GM21619 (cell line): Measurements from ENCODE around the gene UQCC3.
A peak's percentile ranks its signal among the peaks of the same experiment; 100 is the strongest.
"Not testable (repeated sequence)": the region's sequence is repeated elsewhere in the genome, so short reads cannot be mapped to it uniquely, and the experiment has no call there.

Experiments
- ATAC-seq: cut with Tn5 transposase; IDR thresholded peaks from one replicate; pipeline ENCODE4 v1.9.1; 2021; ENCODE audit not compliant: unreplicated experiment

UQCC3 gene

GRCh38 chr11:62665599-62666258 lies 5.7 kb upstream of the UQCC3 start:
- ATAC-seq: peak; percentile 3

GRCh38 chr11:62666259-62666926 lies 5.1 kb upstream of the UQCC3 start:
- ATAC-seq: no peak

GRCh38 chr11:62667460-62667859 lies 4.0 kb upstream of the UQCC3 start:
- no peak for ATAC-seq

- ATAC-seq: no peak
These were observed 1.9 kb upstream of the UQCC3 start for GRCh38 chr11:62669420-62670161.

GRCh38 chr11:62671236-62671607 lies 251 bp upstream of the UQCC3 start:
- ATAC-seq: no peak

- no peak for ATAC-seq
These were observed 1.7 kb downstream of the UQCC3 start for GRCh38 chr11:62673196-62673525.

- not testable (repeated sequence) for ATAC-seq
These were observed 3.9 kb downstream of the UQCC3 start for GRCh38 chr11:62675415-62675814.

GRCh38 chr11:62676698-62677097 lies 5.2 kb downstream of the UQCC3 start:
- no peak for ATAC-seq

- ATAC-seq: no peak
These were observed 5.7 kb downstream of the UQCC3 start for GRCh38 chr11:62677156-62677555.

- ATAC-seq: no peak
These were observed 6.2 kb downstream of the UQCC3 start for GRCh38 chr11:62677714-62678113.

GRCh38 chr11:62678433-62678769 lies 6.9 kb downstream of the UQCC3 start:
- ATAC-seq: no peak

- peak; percentile 63 for ATAC-seq
These were observed 7.6 kb downstream of the UQCC3 start, which contains the start of gene UBXN1 for GRCh38 chr11:62678770-62679696. Gene UBXN1 (minus strand): TSS chr11:62679073. CDS start chr11:62678923, 150 bp downstream.

GRCh38 chr11:62680825-62681240 lies 9.4 kb downstream of the UQCC3 start:
- ATAC-seq: peak; percentile 56

GRCh38 chr11:62682518-62682917 lies 11.0 kb downstream of the UQCC3 start:
- ATAC-seq: no peak

GRCh38 chr11:62687508-62688396 lies 16.3 kb downstream of the UQCC3 start:
- no peak for ATAC-seq

GRCh38 chr11:62688491-62688890 lies 17.0 kb downstream of the UQCC3 start:
- ATAC-seq: no peak

GRCh38 chr11:62689421-62690183 lies 18.1 kb downstream of the UQCC3 start, which contains the start of gene LRRN4CL:
Gene LRRN4CL (minus strand): TSS chr11:62689530. CDS start chr11:62688508, 1,022 bp downstream.
- ATAC-seq: no peak

GRCh38 chr11:62693624-62694023 lies 22.2 kb downstream of the UQCC3 start:
- ATAC-seq: not testable (repeated sequence)

GRCh38 chr11:62694455-62695167 lies 23.1 kb downstream of the UQCC3 start:
- ATAC-seq: no peak
